Glomerular visceral epithelial cell (primary cell): Measurements from ENCODE around the gene GARIN5A.

ENCODE experiments used
- DNase-seq: peaks from one replicate; pipeline ENCODE4 v3.0.0-alpha.2; 2016; ENCODE audit errors: extremely low spot score

The GARIN5A gene

GRCh38 chr19:50434525-50434924 is 42.1 kb downstream of the GARIN5A start:
- peak; percentile 47 for DNase-seq

- no peak for DNase-seq
Observed at GRCh38 chr19:50433201-50434180, 43.2 kb downstream of the GARIN5A start.

- peak; percentile 56 for DNase-seq
Observed at GRCh38 chr19:50432221-50433028, 44.2 kb downstream of the GARIN5A start, which contains the start of gene MYBPC2. Gene MYBPC2 (plus strand): TSS chr19:50432892. CDS start chr19:50432954, 62 bp downstream.

GRCh38 chr19:50431343-50432220 is 45.1 kb downstream of the GARIN5A start:
- peak; percentile 81 for DNase-seq

GRCh38 chr19:50430888-50431342 is 45.7 kb downstream of the GARIN5A start:
- DNase-seq = no peak

GRCh38 chr19:50428772-50429463 is 47.7 kb downstream of the GARIN5A start:
- DNase-seq = no peak

GRCh38 chr19:50427997-50428425 is 48.6 kb downstream of the GARIN5A start:
- peak; percentile 71 for DNase-seq

GRCh38 chr19:50427318-50427925 is 49.2 kb downstream of the GARIN5A start:
- no peak for DNase-seq

- no peak for DNase-seq
Observed at GRCh38 chr19:50425581-50425980, 51.1 kb downstream of the GARIN5A start.

GRCh38 chr19:50423279-50424113 is 53.2 kb downstream of the GARIN5A start:
- DNase-seq = no peak

- no peak for DNase-seq
Observed at GRCh38 chr19:50422397-50423278, 54.0 kb downstream of the GARIN5A start.

GRCh38 chr19:50420808-50421207 is 55.8 kb downstream of the GARIN5A start:
- no peak for DNase-seq

- DNase-seq = no peak
Observed at GRCh38 chr19:50420127-50420526, 56.5 kb downstream of the GARIN5A start.

- DNase-seq = no peak
Observed at GRCh38 chr19:50419580-50420035, 57.0 kb downstream of the GARIN5A start.

GRCh38 chr19:50419022-50419579 is 57.5 kb downstream of the GARIN5A start:
- DNase-seq = no peak

- no peak for DNase-seq
Observed at GRCh38 chr19:50418176-50419021, 58.2 kb downstream of the GARIN5A start, which contains the start of gene SPIB. Gene SPIB (plus strand): TSS chr19:50418938. CDS start chr19:50418963, 25 bp downstream.
